Measurements from ENCODE around the gene FOS. TPM values are rescaled to one million over a fixed set of nuclear protein-coding genes. Genes with fewer than 3 reads are reported as not detected.
"Not testable (repeated sequence)": the region's sequence is repeated elsewhere in the genome, so short reads cannot be mapped to it uniquely, and the experiment has no call there.

FOS gene
- total and polyA plus RNA-seq, 9 donors = 142 to 1,403 (median 670) TPM

DNA sequence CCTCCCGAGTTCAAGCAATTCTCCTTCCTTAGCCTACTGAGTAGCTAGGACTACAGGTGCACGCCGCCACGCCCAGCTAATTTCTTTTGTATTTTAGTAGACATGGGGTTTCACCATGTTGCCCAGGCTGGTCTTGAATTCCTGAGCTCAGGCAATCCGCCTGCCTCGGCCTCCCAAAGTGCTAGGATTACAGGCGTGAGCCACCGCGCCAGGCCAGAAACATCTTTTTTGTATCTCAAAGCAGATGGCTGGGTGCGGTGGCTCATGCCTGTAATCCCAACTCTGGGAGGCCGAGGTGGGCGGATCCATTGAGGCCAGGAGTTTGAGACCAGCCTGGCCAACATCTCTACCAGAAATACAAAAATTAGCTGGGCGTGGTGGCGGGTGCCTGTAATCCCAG lies 30.9 kb downstream of the FOS start:
- Histone ChIP-seq H3K27ac (ENCODE audit: low read length) (peak overlapping the region; percentile 98), H3K4me1 (ENCODE audit: control insufficient read depth, insufficient read depth, low read length) (peaks cover 26% of the 10 kb centered on the region)
- H3K36me3 ChIP-seq (ENCODE audit: control insufficient read depth, insufficient read depth, low read length); H3K27me3 ChIP-seq (ENCODE audit: control insufficient read depth, insufficient read depth, low read length); H3K9me3 ChIP-seq (replicated peaks; ENCODE audit: control insufficient read depth, low read depth, low read length); H3K4me3 ChIP-seq (ENCODE audit: low read length); DNase-seq: not testable (repeated sequence)
- WGBS (ENCODE audit: insufficient coverage) = 94% methylated on average over 8 of the region's 14 CpGs

DNA sequence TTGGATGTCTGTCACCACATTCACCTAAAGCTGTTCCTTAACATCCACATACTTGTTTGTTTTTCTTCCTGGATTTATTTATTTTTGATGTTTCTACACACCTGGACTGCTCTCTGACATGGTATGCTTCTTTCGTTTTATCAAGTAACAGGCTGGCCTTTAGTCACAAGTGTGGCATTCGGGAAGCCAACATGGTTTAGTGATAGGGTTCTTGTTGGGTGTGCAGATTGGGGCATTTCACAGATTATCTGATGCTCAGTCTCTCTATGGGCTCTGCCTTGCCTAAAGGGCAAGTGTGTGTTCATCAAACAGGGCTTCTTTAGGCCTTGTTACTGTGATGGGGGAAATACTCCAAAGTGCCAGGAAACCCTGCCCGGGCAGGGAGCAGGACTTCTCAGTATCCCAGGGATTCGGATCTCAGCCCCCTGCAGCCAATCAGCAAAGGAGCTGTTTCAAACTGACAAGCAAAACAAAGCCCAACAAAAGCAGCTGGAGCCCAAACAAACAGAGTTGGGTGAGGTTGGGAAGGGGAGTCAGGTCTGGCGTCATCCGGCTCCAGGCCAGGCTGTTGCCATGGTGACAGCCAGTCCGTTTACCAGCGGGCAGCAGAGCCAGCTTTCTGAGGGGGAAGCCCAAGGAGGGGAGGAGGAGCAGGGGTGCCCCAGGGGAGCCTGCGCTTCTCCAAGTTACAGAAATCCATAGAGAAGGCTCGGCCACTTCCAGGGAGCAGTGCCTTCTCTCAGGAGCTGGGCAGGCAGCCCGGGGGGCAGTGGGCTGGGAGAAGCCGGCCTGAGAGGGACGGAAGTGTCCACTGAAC lies 31.9 kb downstream of the FOS start:
- Histone ChIP-seq H3K36me3 (ENCODE audit: control insufficient read depth, insufficient read depth, low read length) (no peaks in the 10 kb centered on the region), H3K27ac (ENCODE audit: low read length) (peak overlapping the region; percentile 98), H3K27me3 (ENCODE audit: control insufficient read depth, insufficient read depth, low read length) (no peaks in the 10 kb centered on the region), H3K4me1 (ENCODE audit: control insufficient read depth, insufficient read depth, low read length) (peaks cover 33% of the 10 kb centered on the region), H3K4me3 (ENCODE audit: low read length) (peak overlapping the region; percentile 19), H3K9me3 (replicated peaks; ENCODE audit: control insufficient read depth, low read depth, low read length) (no peaks in the 10 kb centered on the region)
- peak; percentile 95 for DNase-seq
- 0% methylated on average over 10 of the region's 13 CpGs for WGBS (ENCODE audit: insufficient coverage)

DNA sequence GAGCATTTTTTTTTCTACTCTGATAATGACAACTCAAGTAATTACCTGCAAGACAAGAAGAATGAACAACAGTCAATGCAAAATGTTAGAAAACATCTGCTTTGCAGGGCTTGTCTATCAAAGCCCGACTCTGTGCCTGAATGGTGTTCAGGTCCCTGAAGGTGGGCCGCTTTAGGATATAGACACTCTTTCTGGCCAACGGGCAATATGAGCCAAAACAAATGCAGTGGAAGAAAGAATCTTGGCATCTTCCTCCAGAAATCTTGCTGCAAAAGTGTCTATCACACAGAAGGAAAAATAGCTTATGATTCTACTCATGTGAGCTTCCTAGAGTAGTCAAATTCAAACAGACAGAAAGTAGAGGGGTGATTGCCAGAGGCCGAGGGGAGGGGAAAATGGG lies 32.7 kb downstream of the FOS start:
- WGBS (ENCODE audit: insufficient coverage) = 23% methylated on average over 3 of the region's 4 CpGs

DNA sequence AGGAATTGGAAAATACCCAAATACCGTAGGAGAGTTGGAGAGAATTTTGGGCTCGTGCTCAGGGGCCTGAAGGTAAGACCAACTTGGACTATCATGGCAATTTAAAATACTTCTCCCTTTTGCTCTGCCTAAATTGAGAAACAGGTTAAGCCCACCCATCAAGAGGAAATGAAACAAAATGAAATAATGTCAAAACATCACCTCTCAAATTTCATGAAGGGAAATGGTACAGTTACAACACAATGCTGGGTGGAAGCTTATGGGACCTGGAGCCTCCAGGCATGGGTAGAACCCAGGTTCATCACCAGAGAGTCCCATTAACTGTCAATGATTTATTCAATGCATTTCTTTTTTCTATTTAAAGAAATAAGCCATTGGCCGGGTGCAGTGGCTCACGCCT lies 33.7 kb downstream of the FOS start:
- no peak for DNase-seq
- peaks cover 34% of the 10 kb centered on the region for H3K4me1 ChIP-seq (ENCODE audit: control insufficient read depth, insufficient read depth, low read length)
- WGBS (ENCODE audit: insufficient coverage) = no CpG with 5 or more reads among the region's 4 CpGs

More for the DNA sequence above, 32.7 kb downstream of the FOS start:
- DNase-seq = peak; percentile 83
- no peaks in the 10 kb centered on the region for H3K27me3 ChIP-seq (ENCODE audit: control insufficient read depth, insufficient read depth, low read length)
- no peaks in the 10 kb centered on the region for H3K36me3 ChIP-seq (ENCODE audit: control insufficient read depth, insufficient read depth, low read length)
- H3K4me3 ChIP-seq (ENCODE audit: low read length) = no peak overlapping the region
- peak overlapping the region; percentile 98 for H3K27ac ChIP-seq (ENCODE audit: low read length)
- no peaks in the 10 kb centered on the region for H3K9me3 ChIP-seq (replicated peaks; ENCODE audit: control insufficient read depth, low read depth, low read length)
- peaks cover 34% of the 10 kb centered on the region for H3K4me1 ChIP-seq (ENCODE audit: control insufficient read depth, insufficient read depth, low read length)

DNA sequence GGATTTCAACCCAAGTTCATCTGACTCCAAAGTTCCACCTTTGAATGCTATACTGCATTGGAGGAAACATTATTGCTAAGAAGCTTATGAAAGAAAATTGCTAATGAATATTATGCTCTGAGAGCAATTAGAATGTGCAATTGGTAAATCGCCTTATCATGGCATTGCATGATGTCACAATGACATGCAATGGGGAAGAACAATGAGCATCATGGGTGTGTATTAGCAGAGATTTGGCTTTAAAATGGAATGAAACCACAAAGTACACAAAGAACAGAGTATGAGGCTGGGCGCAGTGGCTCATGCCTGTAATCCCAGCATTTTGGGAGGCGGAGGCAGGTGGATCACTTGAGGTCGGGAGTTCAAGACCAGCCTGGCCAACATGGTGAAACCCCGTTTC lies 34.7 kb downstream of the FOS start:
- H3K27ac ChIP-seq (ENCODE audit: low read length) = no peak overlapping the region
- no peak overlapping the region for H3K4me3 ChIP-seq (ENCODE audit: low read length)
- WGBS (ENCODE audit: insufficient coverage) = 73% methylated on average over 3 of the region's 5 CpGs
- H3K27me3 ChIP-seq (ENCODE audit: control insufficient read depth, insufficient read depth, low read length) = no peaks in the 10 kb centered on the region
- H3K4me1 ChIP-seq (ENCODE audit: control insufficient read depth, insufficient read depth, low read length) = peaks cover 29% of the 10 kb centered on the region
- DNase-seq = no peak
- H3K36me3 ChIP-seq (ENCODE audit: control insufficient read depth, insufficient read depth, low read length) = no peaks in the 10 kb centered on the region
- H3K9me3 ChIP-seq (replicated peaks; ENCODE audit: control insufficient read depth, low read depth, low read length) = no peaks in the 10 kb centered on the region

More for the DNA sequence above, 33.7 kb downstream of the FOS start:
- no peak overlapping the region for H3K4me3 ChIP-seq (ENCODE audit: low read length)
- peak overlapping the region; percentile 98 for H3K27ac ChIP-seq (ENCODE audit: low read length)
- H3K36me3 ChIP-seq (ENCODE audit: control insufficient read depth, insufficient read depth, low read length) = no peaks in the 10 kb centered on the region
- H3K27me3 ChIP-seq (ENCODE audit: control insufficient read depth, insufficient read depth, low read length) = no peaks in the 10 kb centered on the region
- H3K9me3 ChIP-seq (replicated peaks; ENCODE audit: control insufficient read depth, low read depth, low read length) = no peaks in the 10 kb centered on the region

DNA sequence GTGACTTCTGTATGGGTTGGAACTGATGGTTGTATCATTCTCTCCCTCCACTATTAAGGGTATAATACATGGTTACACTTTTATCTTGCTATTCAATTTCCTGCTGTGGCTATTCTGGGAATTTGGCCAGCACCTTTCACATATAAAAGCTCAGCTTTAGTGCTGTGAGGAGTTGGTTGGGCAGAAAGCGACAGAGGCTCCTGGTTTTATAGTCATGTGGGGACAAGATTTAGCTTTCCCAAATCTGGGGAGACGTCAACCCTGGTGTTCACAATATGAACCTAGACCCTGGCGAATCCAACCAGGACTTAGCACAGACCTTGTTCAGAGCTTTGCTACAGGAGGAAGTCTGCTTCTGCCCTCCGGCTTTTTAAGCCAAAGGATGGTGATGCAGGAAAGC lies 36.5 kb downstream of the FOS start:
- WGBS (ENCODE audit: insufficient coverage) = 21% methylated on average over 4 of the region's 4 CpGs
- H3K36me3 ChIP-seq (ENCODE audit: control insufficient read depth, insufficient read depth, low read length) = no peaks in the 10 kb centered on the region

DNA sequence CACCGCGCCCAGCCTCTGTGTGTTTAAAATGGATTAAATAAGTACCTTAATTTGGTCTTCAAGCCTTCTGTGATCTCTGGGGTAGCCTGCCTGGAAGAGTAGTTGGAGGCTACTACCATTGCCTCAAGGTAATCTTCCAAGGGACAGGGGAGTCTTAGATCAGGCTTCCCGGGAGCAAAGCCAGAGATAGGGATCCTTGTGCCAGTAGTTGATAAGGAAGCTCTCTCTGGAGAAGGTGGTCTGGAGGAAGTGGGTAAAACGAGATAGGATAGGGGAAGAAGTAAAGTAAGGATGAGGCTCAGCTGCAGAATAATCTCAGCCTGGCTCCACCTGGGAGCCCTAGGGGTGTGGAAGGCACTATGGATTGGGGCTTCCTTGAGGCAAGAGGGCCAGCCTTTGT lies 38.5 kb downstream of the FOS start:
- Histone ChIP-seq H3K4me3 (ENCODE audit: low read length) (no peak overlapping the region), H3K9me3 (replicated peaks; ENCODE audit: control insufficient read depth, low read depth, low read length) (no peaks in the 10 kb centered on the region), H3K36me3 (ENCODE audit: control insufficient read depth, insufficient read depth, low read length) (no peaks in the 10 kb centered on the region), H3K27ac (ENCODE audit: low read length) (no peak overlapping the region), H3K27me3 (ENCODE audit: control insufficient read depth, insufficient read depth, low read length) (no peaks in the 10 kb centered on the region), H3K4me1 (ENCODE audit: control insufficient read depth, insufficient read depth, low read length) (peaks cover 21% of the 10 kb centered on the region)
- 75% methylated on average over 2 of the region's 4 CpGs for WGBS (ENCODE audit: insufficient coverage)
- no peak for DNase-seq

More for the DNA sequence above, 36.5 kb downstream of the FOS start:
- Histone ChIP-seq H3K9me3 (replicated peaks; ENCODE audit: control insufficient read depth, low read depth, low read length) (no peaks in the 10 kb centered on the region), H3K4me3 (ENCODE audit: low read length) (no peak overlapping the region), H3K27me3 (ENCODE audit: control insufficient read depth, insufficient read depth, low read length) (no peaks in the 10 kb centered on the region), H3K4me1 (ENCODE audit: control insufficient read depth, insufficient read depth, low read length) (peaks cover 31% of the 10 kb centered on the region), H3K27ac (ENCODE audit: low read length) (no peak overlapping the region)
- peak; percentile 78 for DNase-seq

DNA sequence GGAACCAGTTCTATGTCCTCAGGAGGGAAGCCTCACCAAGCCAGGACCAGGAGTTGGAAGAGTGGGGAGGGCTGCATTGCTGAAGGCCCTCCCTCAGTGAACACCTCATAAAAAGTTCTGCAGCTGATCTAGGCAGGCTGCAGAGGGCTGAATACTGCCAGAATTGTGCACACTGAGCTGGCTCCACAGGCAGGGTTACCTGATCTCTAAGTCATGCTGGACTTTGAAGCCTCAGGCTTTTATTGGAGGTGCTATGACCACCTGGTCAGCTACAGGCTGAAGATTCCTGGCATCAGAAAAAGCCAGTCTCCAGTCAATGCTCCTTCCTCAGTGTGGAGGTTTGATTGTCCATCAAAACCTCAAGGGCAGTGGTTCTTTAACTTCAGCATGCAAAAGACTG lies 39.7 kb downstream of the FOS start:
- H3K4me3 ChIP-seq (ENCODE audit: low read length) = no peak overlapping the region
- no peak overlapping the region for H3K27ac ChIP-seq (ENCODE audit: low read length)
- H3K27me3 ChIP-seq (ENCODE audit: control insufficient read depth, insufficient read depth, low read length) = no peaks in the 10 kb centered on the region
- peaks cover 20% of the 10 kb centered on the region for H3K4me1 ChIP-seq (ENCODE audit: control insufficient read depth, insufficient read depth, low read length)
- no peaks in the 10 kb centered on the region for H3K36me3 ChIP-seq (ENCODE audit: control insufficient read depth, insufficient read depth, low read length)
- DNase-seq = no peak
- H3K9me3 ChIP-seq (replicated peaks; ENCODE audit: control insufficient read depth, low read depth, low read length) = no peaks in the 10 kb centered on the region

DNA sequence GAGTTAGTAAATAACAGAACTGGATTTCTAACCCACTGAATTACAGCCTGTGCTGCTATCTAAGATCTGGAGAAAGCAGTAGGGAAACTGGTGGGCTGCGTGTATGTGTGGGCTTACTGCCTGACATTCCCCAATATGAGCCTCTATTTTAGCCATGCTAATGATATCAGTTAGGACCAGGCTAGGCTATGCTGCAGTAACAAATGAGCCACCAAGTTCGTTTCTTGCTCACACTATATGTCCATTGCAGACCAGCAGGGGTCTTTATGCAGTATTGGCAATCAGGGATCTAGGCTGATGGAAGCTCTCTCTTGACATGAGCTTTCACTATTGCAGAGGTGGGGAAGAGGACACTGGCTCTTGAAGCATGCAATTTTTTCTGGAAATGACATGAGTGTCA lies 40.4 kb downstream of the FOS start:
- no CpG with 5 or more reads among the region's 2 CpGs for WGBS (ENCODE audit: insufficient coverage)
- no peak for DNase-seq
- H3K4me3 ChIP-seq (ENCODE audit: low read length) = no peak overlapping the region

DNA sequence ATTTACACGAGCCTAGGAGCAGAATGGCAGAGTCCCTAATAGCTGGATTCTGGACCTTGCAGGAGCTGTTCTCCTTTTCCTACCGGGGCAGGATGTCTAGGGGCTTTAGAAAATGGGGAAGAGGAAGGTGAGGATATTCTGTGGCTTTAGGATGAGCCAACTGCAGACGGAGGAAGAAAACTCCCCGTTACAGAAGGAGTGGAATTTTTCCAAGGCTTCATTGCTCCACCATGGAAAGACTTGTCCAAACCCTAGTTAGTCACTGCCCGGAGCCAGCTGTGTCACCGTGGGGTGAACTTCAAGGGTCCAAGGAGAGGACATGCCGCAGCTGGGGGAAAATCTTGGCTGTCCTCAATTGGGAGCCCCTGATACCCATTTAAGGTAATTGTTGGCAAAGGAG lies 41.6 kb downstream of the FOS start:
- no peak for DNase-seq
- no peaks in the 10 kb centered on the region for H3K27me3 ChIP-seq (ENCODE audit: control insufficient read depth, insufficient read depth, low read length)
- H3K9me3 ChIP-seq (replicated peaks; ENCODE audit: control insufficient read depth, low read depth, low read length) = no peaks in the 10 kb centered on the region
- no peak overlapping the region for H3K27ac ChIP-seq (ENCODE audit: low read length)
- no peak overlapping the region for H3K4me3 ChIP-seq (ENCODE audit: low read length)
- H3K36me3 ChIP-seq (ENCODE audit: control insufficient read depth, insufficient read depth, low read length) = no peaks in the 10 kb centered on the region
- peaks cover 16% of the 10 kb centered on the region for H3K4me1 ChIP-seq (ENCODE audit: control insufficient read depth, insufficient read depth, low read length)
- WGBS (ENCODE audit: insufficient coverage) = 61% methylated on average over 3 of the region's 7 CpGs

More for the DNA sequence above, 40.4 kb downstream of the FOS start:
- H3K36me3 ChIP-seq (ENCODE audit: control insufficient read depth, insufficient read depth, low read length) = no peaks in the 10 kb centered on the region
- no peaks in the 10 kb centered on the region for H3K9me3 ChIP-seq (replicated peaks; ENCODE audit: control insufficient read depth, low read depth, low read length)
- peaks cover 20% of the 10 kb centered on the region for H3K4me1 ChIP-seq (ENCODE audit: control insufficient read depth, insufficient read depth, low read length)
- no peaks in the 10 kb centered on the region for H3K27me3 ChIP-seq (ENCODE audit: control insufficient read depth, insufficient read depth, low read length)
- no peak overlapping the region for H3K27ac ChIP-seq (ENCODE audit: low read length)

All from muscle of leg (tissue), 11 donors.